HG02938 (cell line): Measurements from ENCODE around the gene RANBP1.

ENCODE experiments used
- ATAC-seq: cut with Tn5 transposase; IDR thresholded peaks from one replicate; pipeline ENCODE4 v1.9.1; 2021; ENCODE audit warnings: mild to moderate bottlenecking, moderate library complexity; ENCODE audit not compliant: unreplicated experiment

Gene RANBP1

GRCh38 chr22:20167643-20168322, 51.9 kb downstream of the RANBP1 start:
- no peak for ATAC-seq

GRCh38 chr22:20169253-20169822, 53.4 kb downstream of the RANBP1 start:
- ATAC-seq: no peak

GRCh38 chr22:20170170-20170569, 54.3 kb downstream of the RANBP1 start:
- ATAC-seq: no peak

- no peak for ATAC-seq
Observed at GRCh38 chr22:20171288-20172140, 55.6 kb downstream of the RANBP1 start.

- no peak for ATAC-seq
Observed at GRCh38 chr22:20172141-20172613, 56.3 kb downstream of the RANBP1 start.

GRCh38 chr22:20173246-20173645, 57.3 kb downstream of the RANBP1 start:
- ATAC-seq: no peak

- no peak for ATAC-seq
Observed at GRCh38 chr22:20173772-20174171, 57.9 kb downstream of the RANBP1 start.

- no peak for ATAC-seq
Observed at GRCh38 chr22:20174785-20175596, 59.1 kb downstream of the RANBP1 start.

GRCh38 chr22:20175597-20175900, 59.6 kb downstream of the RANBP1 start:
- no peak for ATAC-seq

- ATAC-seq: no peak
Observed at GRCh38 chr22:20176421-20177085, 60.6 kb downstream of the RANBP1 start.
